Activated CD4-positive, CD25-positive, alpha-beta regulatory T cell treated with anti-CD3 and anti-CD28 coated beads, Interleukin-2, amount 50 U/mL, for 24 hours (primary cell): ENCODE results near the gene WNT7B.

Source experiments
- ATAC-seq, 2 donors: fragments of 150-1000 bp; cut with Tn5 transposase; one replicate each; pipeline ENCODE4 v1.10.0; 2021; ENCODE audit warnings: mild to moderate bottlenecking in 1 of 2, moderate library complexity in 1 of 2

The WNT7B gene

DNA sequence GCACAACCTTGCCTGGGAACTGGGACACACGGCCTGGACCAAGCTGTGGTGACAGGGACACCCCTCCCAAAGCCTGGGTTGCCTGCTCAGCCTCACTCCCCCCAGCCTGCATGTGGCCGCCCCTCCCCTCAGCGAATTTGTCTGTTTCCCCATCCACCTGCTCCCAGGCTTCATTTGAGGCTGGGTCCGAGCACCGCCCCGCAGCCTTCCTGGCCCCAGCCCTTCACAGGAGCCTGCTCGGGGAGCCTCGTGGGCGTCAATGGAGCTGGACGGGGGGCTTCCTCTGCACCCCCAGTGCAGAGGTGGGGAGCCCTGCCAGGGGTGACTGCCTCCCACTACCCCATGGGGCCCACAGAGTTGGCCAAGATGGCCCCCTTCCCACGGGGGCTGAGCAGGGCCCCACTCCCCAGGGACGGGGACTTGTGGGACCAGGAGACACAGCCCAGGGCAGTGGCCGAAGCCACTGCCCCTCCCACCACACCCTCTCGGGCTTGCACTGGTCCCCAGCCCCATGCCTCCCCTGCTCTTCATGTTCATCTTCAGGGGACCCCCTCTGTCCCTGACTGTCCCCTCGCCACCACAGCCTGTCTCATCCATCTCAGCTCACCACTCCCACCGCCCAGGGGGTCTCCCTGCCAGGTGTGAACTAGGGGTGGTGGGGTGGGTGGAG is 91.7 kb downstream of the WNT7B start:
- ATAC-seq: no peak

- ATAC-seq: no peak
Measured at GRCh38 chr22:45884201-45885062, 92.5 kb downstream of the WNT7B start.

DNA sequence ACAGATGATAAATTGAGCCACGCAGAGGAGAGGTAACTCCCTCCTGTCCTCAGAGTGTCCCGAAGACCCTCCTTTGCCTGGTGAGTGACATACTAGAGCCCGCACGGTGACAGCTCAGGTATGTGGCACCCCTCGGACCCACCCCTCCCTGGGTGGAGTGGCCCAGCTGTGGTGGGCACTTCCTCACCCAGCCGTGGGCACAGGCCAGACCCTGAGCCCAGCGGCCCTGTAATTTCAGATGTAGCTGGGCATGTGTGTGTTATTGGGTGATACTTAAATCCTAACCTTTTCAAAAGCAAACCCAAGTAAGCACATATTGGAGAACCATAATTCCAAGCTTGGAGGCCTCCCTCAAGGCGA is 93.2 kb downstream of the WNT7B start:
- no peak for ATAC-seq

DNA sequence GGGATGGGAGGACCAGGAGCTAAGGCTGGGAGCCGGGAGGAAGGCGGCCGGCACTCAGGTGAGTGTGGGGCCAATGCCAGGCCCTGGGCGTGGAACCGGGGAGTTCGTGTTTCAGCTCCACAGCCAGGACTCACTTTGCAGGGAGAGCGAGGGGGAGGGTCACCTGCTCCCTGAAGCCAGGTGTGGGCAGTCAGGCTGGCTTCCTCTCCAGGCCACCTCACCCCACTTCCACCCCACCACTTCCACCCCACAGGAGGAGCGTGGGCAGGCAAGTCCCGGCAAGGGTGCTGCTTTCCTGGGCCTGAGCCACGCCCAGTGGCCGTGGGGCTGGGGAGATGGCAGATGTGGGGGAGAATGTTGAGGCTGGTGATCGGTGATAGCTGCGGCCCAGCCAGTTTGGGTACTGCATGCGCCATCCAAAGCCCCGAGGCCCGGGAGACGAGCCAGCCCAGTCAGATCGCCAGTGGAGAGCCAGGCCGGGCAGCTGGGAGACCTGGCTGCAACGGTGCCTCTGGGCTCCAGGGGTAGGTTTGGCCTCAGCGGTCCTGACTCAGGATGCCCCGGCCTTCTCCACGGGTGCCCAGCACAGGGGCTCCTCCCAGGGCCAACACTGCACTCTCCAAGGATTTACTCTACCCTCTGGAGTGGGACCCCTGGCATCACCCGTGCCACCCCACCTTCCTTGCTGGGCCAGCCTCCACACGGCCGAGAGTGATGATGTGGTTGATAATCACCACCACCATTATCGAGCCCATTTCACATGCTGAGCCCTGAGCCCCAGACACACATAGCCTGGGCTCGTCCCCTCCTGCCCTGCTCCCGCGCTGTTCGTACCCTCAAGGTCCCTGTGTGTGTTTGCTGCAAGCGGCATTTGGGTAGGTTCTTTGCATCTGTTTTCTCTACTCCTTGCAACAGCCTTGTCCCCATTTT is 93.8 kb downstream of the WNT7B start:
- no peak for ATAC-seq

DNA sequence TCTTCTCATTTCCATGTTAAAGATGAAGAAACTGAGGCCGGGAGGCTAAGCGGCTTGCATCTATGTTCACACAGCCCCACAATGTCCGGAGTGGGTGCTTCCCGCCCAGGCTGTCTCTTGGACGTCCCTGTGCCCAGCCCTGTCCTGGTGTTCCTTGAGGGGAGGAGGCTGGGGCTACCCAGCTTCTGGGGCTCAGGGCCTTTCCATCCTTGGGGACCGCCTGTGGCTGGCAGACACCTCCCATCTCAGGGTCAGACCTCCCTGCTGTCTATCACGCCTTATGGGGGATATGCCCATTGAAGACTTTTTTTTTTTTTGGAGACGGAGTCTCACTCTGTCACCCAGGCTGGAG is 95.5 kb downstream of the WNT7B start:
- ATAC-seq: no peak

DNA sequence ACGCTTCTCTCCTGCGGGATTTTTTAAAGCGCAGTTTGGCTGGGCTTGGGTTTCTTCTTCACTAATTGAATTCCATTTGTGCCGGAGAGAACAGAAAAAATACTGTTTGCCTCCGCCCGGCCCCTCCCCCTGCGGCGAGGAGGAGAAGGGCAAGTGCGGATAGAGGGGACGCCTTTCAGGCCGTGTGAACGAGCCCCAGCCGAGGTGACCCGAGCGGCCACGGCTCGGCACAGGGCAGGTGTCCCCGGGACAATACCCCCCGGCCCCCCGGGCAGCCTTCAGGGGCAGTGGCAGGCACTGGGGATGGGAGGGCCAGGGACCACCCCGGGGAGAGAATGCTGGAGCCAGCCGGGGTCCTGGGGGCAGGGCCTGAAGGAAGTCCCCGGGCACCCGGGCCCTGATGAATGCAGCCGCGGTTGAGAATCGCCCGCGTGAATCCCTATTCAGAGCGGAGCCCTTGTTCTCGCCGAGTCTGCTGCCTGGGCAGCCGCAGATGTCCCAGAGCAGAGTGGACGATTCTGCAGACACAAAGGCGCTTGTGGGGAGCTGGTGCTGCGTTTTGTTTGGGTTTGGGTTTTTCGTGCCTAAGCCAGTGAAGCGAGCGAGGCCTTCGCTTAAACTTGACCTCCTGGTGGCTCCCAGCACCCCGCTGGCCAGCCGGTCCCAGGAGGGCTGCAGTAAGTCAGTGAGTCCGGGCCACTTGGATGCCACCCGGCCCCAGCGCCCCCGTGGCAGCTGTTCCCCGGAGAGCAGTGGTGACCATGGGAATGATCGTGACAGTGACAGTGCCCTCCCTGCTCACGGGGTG is 96.0 kb downstream of the WNT7B start:
- ATAC-seq: no peak

GRCh38 chr22:45880091-45880715 is 96.8 kb downstream of the WNT7B start:
- ATAC-seq: no peak

- ATAC-seq: no peak
Measured at GRCh38 chr22:45879552-45879949, 97.4 kb downstream of the WNT7B start.

- no peak for ATAC-seq
Measured at GRCh38 chr22:45878901-45879551, 97.9 kb downstream of the WNT7B start.

GRCh38 chr22:45878051-45878781 is 98.7 kb downstream of the WNT7B start:
- no peak for ATAC-seq

- ATAC-seq: no peak
Measured at GRCh38 chr22:45877651-45878050, 99.3 kb downstream of the WNT7B start.

DNA sequence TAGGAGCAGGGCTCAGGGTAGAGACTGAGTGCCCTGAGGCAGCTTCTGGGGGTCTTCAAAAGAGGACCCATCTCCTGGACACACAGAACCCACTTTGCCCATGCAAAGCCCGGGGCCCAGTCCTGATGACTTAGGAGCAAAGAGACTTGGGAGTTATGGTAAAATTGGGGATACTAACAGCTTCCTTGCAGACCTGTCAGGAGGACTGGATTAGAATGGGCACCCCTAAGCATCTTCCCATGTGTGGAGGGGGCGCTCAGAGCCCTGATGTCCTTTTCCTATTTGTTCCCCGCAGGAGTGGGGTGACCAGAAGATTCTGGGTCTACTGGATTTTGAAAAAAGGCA is 100.0 kb downstream of the WNT7B start:
- no peak for ATAC-seq

- ATAC-seq: no peak
Measured at GRCh38 chr22:45876136-45877035, 100.6 kb downstream of the WNT7B start.

- ATAC-seq: no peak
Measured at GRCh38 chr22:45872659-45873263, 104.2 kb downstream of the WNT7B start.

DNA sequence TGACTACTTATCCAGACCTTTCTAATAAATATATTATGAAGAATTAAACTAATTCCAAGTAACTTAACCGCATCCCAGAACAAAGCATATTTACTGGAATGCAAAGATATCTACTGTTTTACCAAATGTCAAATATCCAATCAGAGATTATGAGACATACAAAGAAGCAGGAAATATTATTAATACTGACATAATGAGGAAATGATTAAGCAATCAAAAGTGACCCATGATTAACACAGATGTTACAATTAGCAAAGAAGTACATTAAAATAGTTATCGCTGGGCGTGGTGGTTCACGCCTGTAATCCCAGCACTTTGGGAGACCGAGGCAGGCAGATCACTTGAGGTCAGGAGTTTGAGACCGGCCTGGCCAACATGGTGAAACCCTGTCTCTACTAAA is 105.2 kb downstream of the WNT7B start:
- ATAC-seq: no peak
